ENCODE results near the gene SIM2.

The SIM2 gene

DNA sequence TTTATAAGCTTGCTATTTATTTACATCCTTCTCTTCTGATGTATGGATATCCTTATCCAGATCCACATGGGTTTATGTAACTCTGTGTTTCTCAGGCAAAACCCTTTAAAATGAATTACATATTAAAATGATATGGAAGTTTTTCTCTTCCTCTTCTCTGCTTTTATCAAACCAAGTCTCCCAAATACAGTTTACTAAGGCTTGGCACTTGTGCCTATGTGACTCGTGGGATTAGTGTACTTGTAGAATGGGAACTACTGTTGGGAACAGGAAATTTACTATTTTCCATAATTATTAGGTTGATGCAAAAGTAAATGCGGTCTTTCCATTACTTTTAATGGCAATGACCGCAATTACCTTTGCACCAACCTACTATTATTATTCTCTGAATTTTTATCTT, 14.8 kb downstream of the SIM2 start:
- Mint-ChIP-seq H3K27me3 (peaks cover 82% of the 10 kb centered on the region), H3K9me3 (no peaks in the 10 kb centered on the region), H3K27ac (no peak overlapping the region), H3K4me1 (peaks cover 12% of the 10 kb centered on the region), H3K4me3 (no peak overlapping the region)
- ATAC-seq: no peak
- no peak for DNase-seq

DNA sequence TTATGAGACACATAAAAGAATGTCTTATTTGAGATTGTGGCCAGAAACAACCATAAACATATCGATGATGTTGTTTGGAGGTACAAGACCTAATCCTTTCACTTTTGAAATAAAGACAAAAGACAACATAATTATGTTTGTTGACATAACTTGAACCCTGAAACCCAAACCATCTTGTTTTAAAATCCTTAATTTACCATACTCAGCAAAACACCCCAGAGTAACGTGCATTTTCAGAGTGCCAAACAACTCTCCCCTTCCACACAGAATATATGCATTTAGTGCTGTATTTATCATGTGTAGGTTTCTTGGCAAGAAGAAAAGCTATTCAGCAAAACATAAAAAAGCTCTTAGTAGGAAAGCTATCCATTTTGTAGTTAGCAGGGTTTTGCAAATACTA, 17.5 kb downstream of the SIM2 start:
- H3K4me1 Mint-ChIP-seq: no peaks in the 10 kb centered on the region
- H3K27ac Mint-ChIP-seq: no peak overlapping the region
- no peak for DNase-seq
- no peak overlapping the region for H3K4me3 Mint-ChIP-seq
- peaks cover 77% of the 10 kb centered on the region for H3K27me3 Mint-ChIP-seq
- ATAC-seq: no peak
- no peaks in the 10 kb centered on the region for H3K9me3 Mint-ChIP-seq

DNA sequence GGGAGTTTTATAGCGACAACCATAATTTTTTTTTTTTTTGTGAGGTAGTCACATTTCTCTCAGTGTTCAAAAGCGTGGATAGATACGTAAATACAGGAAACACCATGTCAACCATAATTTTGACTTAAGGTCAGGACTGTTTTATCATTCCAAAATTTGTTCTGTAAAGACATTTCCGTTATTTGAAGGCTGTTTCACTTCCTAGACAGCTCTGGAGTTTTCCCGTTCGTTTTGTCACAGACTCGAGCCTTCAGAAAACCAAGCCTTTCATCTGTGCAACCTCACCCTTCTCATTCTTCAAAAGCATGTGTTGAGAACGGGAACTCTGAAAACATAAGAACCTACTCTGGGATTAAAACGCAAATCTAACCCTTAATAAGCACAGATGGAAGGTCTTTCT, 17.9 kb downstream of the SIM2 start:
- H3K4me3 Mint-ChIP-seq: no peak overlapping the region
- no peaks in the 10 kb centered on the region for H3K9me3 Mint-ChIP-seq
- no peaks in the 10 kb centered on the region for H3K4me1 Mint-ChIP-seq
- DNase-seq (no peak), ATAC-seq (no peak)
- H3K27ac Mint-ChIP-seq: no peak overlapping the region
- peaks cover 76% of the 10 kb centered on the region for H3K27me3 Mint-ChIP-seq

DNA sequence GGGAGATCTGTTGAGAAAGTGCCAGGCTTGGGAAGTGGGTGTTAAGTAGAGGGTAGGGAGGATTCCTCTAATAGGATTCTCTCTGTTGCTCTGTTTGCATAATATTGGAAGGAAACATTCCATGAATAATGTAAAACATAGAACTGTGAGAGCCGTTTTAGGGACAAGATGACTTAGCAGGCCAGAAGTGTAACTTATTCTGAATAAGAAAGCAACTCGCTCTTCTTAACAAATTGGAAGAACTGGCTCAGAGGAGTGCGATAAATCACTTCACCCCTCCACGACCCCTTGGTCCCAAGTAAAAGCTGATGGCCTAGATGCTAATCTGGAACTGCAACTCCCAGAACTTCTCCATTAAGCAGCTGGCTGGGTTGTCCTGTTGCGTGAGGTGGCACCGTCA, 19.1 kb downstream of the SIM2 start:
- no peak for ATAC-seq
- H3K9me3 Mint-ChIP-seq: no peaks in the 10 kb centered on the region
- no peak overlapping the region for H3K27ac Mint-ChIP-seq
- H3K27me3 Mint-ChIP-seq: peaks cover 73% of the 10 kb centered on the region
- H3K4me1 Mint-ChIP-seq: no peaks in the 10 kb centered on the region
- no peak for DNase-seq
- no peak overlapping the region for H3K4me3 Mint-ChIP-seq

- H3K27me3 Mint-ChIP-seq: peaks cover 69% of the 10 kb centered on the region
Observed at GRCh38 chr21:36718951-36719501, 20.1 kb downstream of the SIM2 start.

DNA sequence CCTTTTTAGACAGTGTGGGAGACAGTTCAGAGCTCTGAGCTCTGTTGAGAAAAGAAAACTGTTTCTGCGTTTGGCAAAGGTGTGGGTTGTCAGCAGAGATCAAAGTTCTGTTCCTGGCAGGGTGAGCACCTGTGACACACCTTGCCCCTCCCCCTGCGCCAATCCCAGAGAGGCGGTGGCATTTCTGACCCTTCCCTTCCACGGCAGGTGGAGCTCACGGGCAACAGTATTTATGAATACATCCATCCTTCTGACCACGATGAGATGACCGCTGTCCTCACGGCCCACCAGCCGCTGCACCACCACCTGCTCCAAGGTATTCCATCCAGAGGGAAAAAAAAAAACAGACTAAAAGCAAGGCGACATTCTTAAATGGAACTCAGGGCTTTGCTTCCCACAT, 20.7 kb downstream of the SIM2 start:
- peaks cover 63% of the 10 kb centered on the region for H3K27me3 Mint-ChIP-seq
- no peak for DNase-seq
- no peak for ATAC-seq
- no peaks in the 10 kb centered on the region for H3K9me3 Mint-ChIP-seq
- H3K4me1 Mint-ChIP-seq: no peaks in the 10 kb centered on the region
- H3K4me3 Mint-ChIP-seq: no peak overlapping the region
- no peak overlapping the region for H3K27ac Mint-ChIP-seq

More at GRCh38 chr21:36718951-36719501, 20.1 kb downstream of the SIM2 start:
- no peaks in the 10 kb centered on the region for H3K4me1 Mint-ChIP-seq
- no peak for ATAC-seq
- H3K27ac Mint-ChIP-seq: no peak overlapping the region
- DNase-seq: no peak
- no peak overlapping the region for H3K4me3 Mint-ChIP-seq
- no peaks in the 10 kb centered on the region for H3K9me3 Mint-ChIP-seq

DNA sequence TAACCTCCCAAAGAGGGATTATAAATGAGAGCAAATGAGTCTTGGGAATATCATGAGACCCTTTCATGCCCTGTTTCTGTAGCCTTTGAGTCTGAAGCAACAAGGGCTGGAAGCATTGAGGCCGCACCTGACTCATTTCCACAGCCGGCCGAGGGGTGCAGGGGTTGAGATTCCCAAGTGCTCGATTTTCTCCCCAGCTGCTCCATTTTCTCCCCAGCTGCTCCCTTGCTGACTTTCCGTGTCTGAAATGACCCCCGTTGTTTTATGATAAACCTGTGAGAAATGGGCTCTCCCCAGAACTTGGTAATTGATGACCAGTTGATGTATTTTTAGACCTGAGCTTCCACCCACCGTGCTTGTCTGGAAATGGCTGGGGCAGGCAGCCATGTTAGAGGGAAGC, 22.9 kb downstream of the SIM2 start:
- DNase-seq (no peak), ATAC-seq (no peak)
- H3K27ac Mint-ChIP-seq: no peak overlapping the region
- no peaks in the 10 kb centered on the region for H3K9me3 Mint-ChIP-seq
- no peaks in the 10 kb centered on the region for H3K4me1 Mint-ChIP-seq
- H3K27me3 Mint-ChIP-seq: peaks cover 46% of the 10 kb centered on the region
- no peak overlapping the region for H3K4me3 Mint-ChIP-seq

- Mint-ChIP-seq H3K27me3 (peaks cover 45% of the 10 kb centered on the region), H3K27ac (no peak overlapping the region), H3K9me3 (no peaks in the 10 kb centered on the region), H3K4me3 (no peak overlapping the region), H3K4me1 (no peaks in the 10 kb centered on the region)
- ATAC-seq (no peak), DNase-seq (no peak)
Observed at GRCh38 chr21:36722370-36723368, 23.8 kb downstream of the SIM2 start.

DNA sequence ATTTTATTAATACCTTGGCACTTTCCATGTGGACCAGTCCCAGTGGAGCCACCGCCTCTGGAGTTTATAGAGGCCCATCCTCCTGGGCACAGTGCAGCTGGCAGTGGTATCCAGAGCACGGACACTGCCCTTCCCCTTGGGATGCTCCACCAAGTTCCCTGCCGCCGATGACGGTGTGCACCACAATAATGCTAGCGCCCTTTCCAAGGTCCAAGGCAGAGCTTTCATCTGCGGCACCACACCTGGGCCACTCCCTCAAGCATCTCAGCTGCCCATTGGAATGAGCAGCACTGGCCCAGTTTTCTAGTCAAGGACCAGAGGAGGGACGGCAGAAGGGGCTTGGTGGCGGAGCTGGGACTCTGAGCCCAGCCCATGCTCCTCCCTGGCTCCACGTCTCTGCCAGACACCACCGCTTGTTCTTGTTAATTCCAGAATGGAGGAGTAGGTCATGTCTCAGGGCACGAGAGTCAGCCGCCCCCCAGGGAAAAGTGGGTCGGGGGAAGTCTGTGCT, 24.5 kb downstream of the SIM2 start:
- Mint-ChIP-seq H3K9me3 (no peaks in the 10 kb centered on the region), H3K27ac (no peak overlapping the region), H3K4me3 (no peak overlapping the region), H3K27me3 (peaks cover 42% of the 10 kb centered on the region), H3K4me1 (no peaks in the 10 kb centered on the region)
- ATAC-seq: no peak
- no peak for DNase-seq

GRCh38 chr21:36724660-36725059, 25.7 kb downstream of the SIM2 start:
- Mint-ChIP-seq H3K27ac (no peak overlapping the region), H3K4me1 (no peaks in the 10 kb centered on the region), H3K27me3 (peaks cover 34% of the 10 kb centered on the region), H3K4me3 (no peak overlapping the region), H3K9me3 (no peaks in the 10 kb centered on the region)
- DNase-seq (no peak), ATAC-seq (no peak)

GRCh38 chr21:36725793-36726386, 27.0 kb downstream of the SIM2 start:
- Mint-ChIP-seq H3K9me3 (no peaks in the 10 kb centered on the region), H3K4me3 (no peak overlapping the region), H3K4me1 (no peaks in the 10 kb centered on the region), H3K27ac (peak overlapping the region in 1 of 2 donors; percentile 19), H3K27me3 (peaks cover 30% of the 10 kb centered on the region)
- DNase-seq (no peak), ATAC-seq (no peak)

- H3K4me3 Mint-ChIP-seq: no peak overlapping the region
- no peaks in the 10 kb centered on the region for H3K4me1 Mint-ChIP-seq
- peak overlapping the region in 1 of 2 donors; percentile 83 for H3K27ac Mint-ChIP-seq
- H3K27me3 Mint-ChIP-seq: peaks cover 25% of the 10 kb centered on the region
- DNase-seq (no peak), ATAC-seq (no peak)
- H3K9me3 Mint-ChIP-seq: no peaks in the 10 kb centered on the region
Observed at GRCh38 chr21:36727866-36728265, 29.0 kb downstream of the SIM2 start.

DNA sequence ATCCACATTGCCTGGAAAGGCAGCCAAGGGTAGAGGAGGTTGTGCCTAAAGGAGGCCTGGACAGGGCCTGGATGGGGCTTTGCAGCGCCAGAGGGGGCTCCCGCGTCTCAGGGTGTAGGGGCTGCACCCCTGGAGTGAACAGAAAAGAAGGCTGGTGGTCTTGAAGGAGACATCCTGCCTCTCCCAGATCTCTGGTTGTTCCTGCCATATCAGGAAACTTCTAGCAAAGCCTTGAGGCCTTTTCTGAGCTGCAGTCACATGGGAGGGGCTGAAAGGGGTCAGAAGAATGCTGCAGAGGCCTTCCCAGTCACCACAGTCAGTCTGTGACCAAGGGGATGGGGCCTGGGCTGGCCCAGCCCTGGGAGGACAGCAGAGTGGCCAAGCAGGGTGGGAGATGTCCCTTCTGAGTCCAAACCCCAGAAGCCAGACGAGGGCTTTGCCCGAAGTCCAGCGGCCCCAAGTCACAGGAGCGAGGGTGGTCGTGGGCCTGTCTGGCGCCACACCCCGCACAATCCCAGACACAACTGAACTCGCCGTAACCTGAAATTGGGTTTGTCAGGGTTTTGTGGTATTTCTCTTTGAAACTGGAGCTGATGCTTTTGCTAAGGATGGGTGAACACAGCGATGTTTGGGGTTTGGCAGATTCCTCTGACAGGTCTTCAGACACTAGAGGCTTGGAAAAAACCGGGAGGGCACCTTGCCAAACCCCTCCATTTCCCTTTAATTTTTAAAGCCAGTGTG, 29.6 kb downstream of the SIM2 start:
- no peak overlapping the region for H3K27ac Mint-ChIP-seq
- no peaks in the 10 kb centered on the region for H3K9me3 Mint-ChIP-seq
- no peak for DNase-seq
- no peak for ATAC-seq
- no peaks in the 10 kb centered on the region for H3K4me1 Mint-ChIP-seq
- peaks cover 26% of the 10 kb centered on the region for H3K27me3 Mint-ChIP-seq
- no peak overlapping the region for H3K4me3 Mint-ChIP-seq

DNA sequence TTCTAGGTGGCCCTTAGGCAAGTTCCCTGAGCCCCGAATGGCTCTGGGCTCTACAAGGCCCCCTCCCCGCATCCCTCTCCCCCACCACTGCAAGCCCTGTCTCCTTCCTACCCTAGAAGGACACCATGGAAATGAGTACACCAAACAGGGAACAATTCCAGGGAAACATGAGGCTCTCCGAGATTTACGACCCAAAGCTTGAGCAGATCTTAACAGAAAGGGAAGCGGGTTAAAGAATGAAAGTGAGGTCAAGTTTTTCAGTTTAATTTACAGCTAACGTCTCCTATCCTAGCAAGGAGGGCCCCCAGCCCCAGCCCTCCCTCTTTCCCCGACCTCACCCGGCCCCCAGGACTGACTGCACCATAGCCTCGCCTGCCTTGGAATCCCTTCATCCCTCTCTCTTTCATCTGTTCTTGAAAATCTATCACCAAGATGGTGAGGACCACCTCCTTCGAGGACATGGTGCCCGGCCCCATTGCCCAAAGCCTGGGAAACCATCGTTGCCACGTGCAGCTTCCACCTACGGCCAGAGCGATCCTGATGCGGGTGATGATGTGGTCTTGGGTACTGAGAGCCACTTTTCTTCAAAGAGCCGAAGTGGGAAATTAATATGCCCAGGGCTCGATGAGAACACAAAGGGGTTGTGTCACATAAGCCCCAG, 30.5 kb downstream of the SIM2 start:
- Mint-ChIP-seq H3K4me3 (no peak overlapping the region), H3K27me3 (peaks cover 21% of the 10 kb centered on the region), H3K9me3 (peaks cover 0 to under 1% of the 10 kb centered on the region in 2 donors), H3K27ac (no peak overlapping the region), H3K4me1 (no peaks in the 10 kb centered on the region)
- no peak for ATAC-seq
- no peak for DNase-seq
